Activated CD4-positive, alpha-beta T cell treated with anti-CD3 and anti-CD28 coated beads for 36 hours (primary cell): ENCODE measurements around the gene ABL1. TPM values are rescaled to one million over a fixed set of nuclear protein-coding genes. Genes with fewer than 3 reads are reported as not detected.

Experiments
- ATAC-seq: fragments of 200-7000 bp; cut with Tn5 transposase; one replicate; pipeline ENCODE4 v1.10.0; 2021; ENCODE audit warnings: mild to moderate bottlenecking, moderate library complexity
- CTCF ChIA-PET: fragments of 350-600 bp; sonication (Branson Sonifier 250); formaldehyde crosslinking; loops from one replicate; lab custom pipeline; 2021; ENCODE audit warnings: antibody characterized with exemption; lab: Charles Lee
- POLR2A ChIA-PET: fragments of 350-600 bp; sonication (Branson Sonifier 250); formaldehyde crosslinking; loops from one replicate; lab custom pipeline; 2021; ENCODE audit warnings: antibody characterized with exemption, inconsistent platforms; lab: Charles Lee
- DNase-seq: peaks from one replicate; pipeline ENCODE4 v3.0.0-alpha.2; 2020
- H3K27ac Mint-ChIP-seq: one replicate; pipeline ENCODE4 v1.8.0; 2021; ENCODE audit warnings: mixed read lengths
- H3K27me3 Mint-ChIP-seq: one replicate; pipeline ENCODE4 v1.8.0; 2021; ENCODE audit warnings: mixed read lengths
- H3K36me3 Mint-ChIP-seq: one replicate; pipeline ENCODE4 v1.8.0; 2021; ENCODE audit warnings: low read depth, mixed read lengths
- H3K4me1 Mint-ChIP-seq: one replicate; pipeline ENCODE4 v1.8.0; 2021; ENCODE audit warnings: mixed read lengths
- H3K4me3 Mint-ChIP-seq: one replicate; pipeline ENCODE4 v1.8.0; 2021; ENCODE audit warnings: mild to moderate bottlenecking, moderate library complexity, mixed read lengths
- H3K9me3 Mint-ChIP-seq: one replicate; pipeline ENCODE4 v1.8.0; 2021; ENCODE audit warnings: low read depth, mixed read lengths
- intact Hi-C, 2 experiments: fragments of 100-400 bp; cut with DNase I in 1 of 2; cut with micrococcal nuclease in 1 of 2; formaldehyde crosslinking; loops; one replicate each; pipeline versions ENCODE4 v1.14.2 to v1.15.1; 2022 to 2024; cut with DNase I, micrococcal nuclease
- total RNA-seq, 2 experiments: library from RNA; stranded (reverse); gene quantifications; one replicate each; pipeline ENCODE4 v1.2.3, GENCODE V29; 2021

Gene ABL1
- total RNA-seq, 2 experiments from 2014 or later = 31.8 to 32.3 TPM

- H3K4me1 Mint-ChIP-seq = peaks cover 6% of the 10 kb centered on the region
- ChIA-PET POLR2A (no interaction called here), CTCF (interaction anchor here (0.6 kb wide), 1 partner anchor 53 kb away, joined by 3 read pairs; no protein-coding TSS in a partner anchor)
- DNase-seq (no peak), ATAC-seq (no peak)
- H3K9me3 Mint-ChIP-seq = no peaks in the 10 kb centered on the region
- H3K27ac Mint-ChIP-seq = no peak overlapping the region
- intact Hi-C loops = no loop called here
- H3K27me3 Mint-ChIP-seq = peaks cover 42% of the 10 kb centered on the region
- no peak overlapping the region for H3K4me3 Mint-ChIP-seq
- H3K36me3 Mint-ChIP-seq = no peaks in the 10 kb centered on the region
Observed at GRCh38 chr9:130935648-130936271, 100.7 kb downstream of the ABL1 start.

- H3K36me3 Mint-ChIP-seq = no peaks in the 10 kb centered on the region
- peaks cover 9% of the 10 kb centered on the region for H3K4me1 Mint-ChIP-seq
- CTCF ChIA-PET = no interaction called here
- no peak overlapping the region for H3K27ac Mint-ChIP-seq
- intact Hi-C loops = no loop called here
- no peak for DNase-seq
- H3K27me3 Mint-ChIP-seq = peaks cover 48% of the 10 kb centered on the region
- H3K4me3 Mint-ChIP-seq = no peak overlapping the region
- H3K9me3 Mint-ChIP-seq = no peaks in the 10 kb centered on the region
- ATAC-seq = no peak
- POLR2A ChIA-PET = no interaction called here
Observed at GRCh38 chr9:130936285-130937117, 101.4 kb downstream of the ABL1 start.

Other genes starting within 250 kb of the ABL1 start
- under 1 TPM in 1 of 2 experiments, not detected in 1; 0.09 TPM for gene PRDM12, start 170.7 kb upstream of the ABL1 start, total RNA-seq
- gene EXOSC2, start 141.5 kb upstream of the ABL1 start, total RNA-seq = 10 to 100 TPM; 67.9 to 86.0 TPM
- not detected for gene QRFP, start 61.6 kb downstream of the ABL1 start, total RNA-seq
- not detected for gene FIBCD1, start 104.0 kb downstream of the ABL1 start, total RNA-seq
- under 1 TPM; 0.40 to 0.59 TPM for gene LAMC3, start 173.9 kb downstream of the ABL1 start, total RNA-seq